HepG2 (cell line): ENCODE data around the gene ALKBH4. TPM values are rescaled to one million over a fixed set of nuclear protein-coding genes. Genes with fewer than 3 reads are reported as not detected.
A peak's percentile ranks its signal among the peaks of the same experiment; 100 is the strongest.

Experiments
- AGO2 ChIP-seq: fragments of 200-400 bp; formaldehyde crosslinking; optimal IDR thresholded peaks from 2 replicates; pipeline ENCODE3; 2017; ENCODE audit warnings: mild to moderate bottlenecking, low read depth, low read length, moderate library complexity
- ARNTL ChIP-seq: sonication (generic); formaldehyde crosslinking; IDR thresholded peaks from 2 replicates; pipeline ENCODE4 v1.4.0; 2020; ENCODE audit warnings: mild to moderate bottlenecking, missing genetic modification reagents
- MAZ ChIP-seq, 2 experiments: sonication (generic) in 1 of 2; formaldehyde crosslinking in 1 of 2; IDR thresholded peaks; 2 replicates each; pipeline versions ENCODE4 v1.5.0 to v1.6.1; 2012 to 2020; ENCODE audit warnings: low read depth in 2 of 2, mild to moderate bottlenecking in 2 of 2, borderline replicate concordance in 1 of 2, improper control_type of control experiment in 1 of 2, low read length in 1 of 2, missing genetic modification reagents in 1 of 2, moderate library complexity in 1 of 2
- PTBP1 ChIP-seq: fragments of 200-400 bp; formaldehyde crosslinking; IDR thresholded peaks from 2 replicates; pipeline ENCODE4 v1.6.1; 2018; ENCODE audit warnings: low read length, low read depth; ENCODE audit not compliant: poor library complexity, severe bottlenecking
- RAD21 ChIP-seq: fragments of 450-650 bp; formaldehyde crosslinking; IDR thresholded peaks from 2 replicates; pipeline ENCODE4 v1.5.0; 2020; ENCODE audit warnings: mild to moderate bottlenecking
- SAP130 ChIP-seq: IDR thresholded peaks from 2 replicates; pipeline ENCODE4 v1.6.1; 2016; ENCODE audit warnings: low read depth
- SETDB1 ChIP-seq: sonication (generic); formaldehyde crosslinking; IDR thresholded peaks from 2 replicates; pipeline ENCODE4 v1.5.1; 2020; ENCODE audit warnings: missing genetic modification reagents, mild to moderate bottlenecking, borderline replicate concordance
- TCF7L2 ChIP-seq: IDR thresholded peaks from 2 replicates; pipeline ENCODE4 v1.6.1; 2011; ENCODE audit warnings: mild to moderate bottlenecking, low read depth, low read length, moderate library complexity
- YEATS2 ChIP-seq: sonication (generic); formaldehyde crosslinking; IDR thresholded peaks from 2 replicates; pipeline ENCODE4 v1.4.0; 2020; ENCODE audit warnings: missing genetic modification reagents, borderline replicate concordance
- ZNF496 ChIP-seq: sonication (generic); formaldehyde crosslinking; IDR thresholded peaks from 2 replicates; pipeline ENCODE4 v1.8.1; 2023; ENCODE audit warnings: mild to moderate bottlenecking, moderate library complexity, missing genetic modification reagents; ENCODE audit not compliant: insufficient replicate concordance
- ZNF660 ChIP-seq: sonication (generic); formaldehyde crosslinking; IDR thresholded peaks from 2 replicates; pipeline ENCODE4 v1.5.1; 2020; ENCODE audit warnings: mild to moderate bottlenecking, low read depth, missing genetic modification reagents, borderline replicate concordance
- polyA plus RNA-seq, 8 experiments: library from polyadenylated mRNA; depleted of rRNA in 3 of 8; stranded (reverse) in 7 of 8; unstranded in 1 of 8; fragments of >200 nt; fragmentation: Illumina TruSeq in 4 of 8; extraction: Trizol in 4 of 8; gene quantifications; 2 replicates each; pipeline versions ENCODE4 v1.2.1 to v1.2.3, GENCODE V29; 2011 to 2016; ENCODE audit warnings: low read depth in 4 of 8, missing spikeins in 1 of 8, mixed read lengths in 1 of 8; ENCODE audit not compliant: insufficient read depth in 1 of 8
- total RNA-seq, 5 experiments: library from RNA; depleted of rRNA; stranded (reverse); fragments of >200 nt; fragmentation: Illumina TruSeq; extraction: Trizol; gene quantifications; 2 replicates each; pipeline ENCODE4 v1.2.3, GENCODE V29; 2016; ENCODE audit warnings: low read depth in 1 of 5
- TF ChIP-seq, protein P1 (sequence below), 2 experiments: sonication (generic) in 1 of 2; formaldehyde crosslinking in 1 of 2; IDR thresholded peaks; 2 replicates each; pipeline versions ENCODE4 v1.5.1 to v1.6.1; 2011 to 2020; ENCODE audit warnings: borderline replicate concordance in 1 of 2, low read depth in 1 of 2, low read length in 1 of 2, mild to moderate bottlenecking in 1 of 2, missing genetic modification reagents in 1 of 2, moderate library complexity in 1 of 2
- TF ChIP-seq, protein P2 (sequence below): sonication (generic); formaldehyde crosslinking; IDR thresholded peaks from 2 replicates; pipeline ENCODE4 v1.5.0; 2020; ENCODE audit warnings: mild to moderate bottlenecking, missing genetic modification reagents, borderline replicate concordance
- TF ChIP-seq, protein P3 (sequence below): sonication (generic); formaldehyde crosslinking; IDR thresholded peaks from 2 replicates; pipeline ENCODE4 v1.4.0; 2020; ENCODE audit warnings: missing genetic modification reagents

The ALKBH4 gene
- total and polyA plus RNA-seq, 2 of the 13 experiments (the other 11 are each of a cell fraction or from before 2014, with no cell fraction given), result 2.6 to 8.8 TPM

GRCh38 chr7:102433219-102434038, 31.2 kb downstream of the ALKBH4 start, which contains the start of gene ORAI2 (continued):
- TF ChIP-seq, protein P1, sequence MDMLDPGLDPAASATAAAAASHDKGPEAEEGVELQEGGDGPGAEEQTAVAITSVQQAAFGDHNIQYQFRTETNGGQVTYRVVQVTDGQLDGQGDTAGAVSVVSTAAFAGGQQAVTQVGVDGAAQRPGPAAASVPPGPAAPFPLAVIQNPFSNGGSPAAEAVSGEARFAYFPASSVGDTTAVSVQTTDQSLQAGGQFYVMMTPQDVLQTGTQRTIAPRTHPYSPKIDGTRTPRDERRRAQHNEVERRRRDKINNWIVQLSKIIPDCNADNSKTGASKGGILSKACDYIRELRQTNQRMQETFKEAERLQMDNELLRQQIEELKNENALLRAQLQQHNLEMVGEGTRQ (IDR thresholded peaks at IDR 0.05; ENCODE audit: low read depth, low read length), result peak; percentile 37; the same call in 1 of the 2 replicates
- TF ChIP-seq, protein P1 (CRISPR knock-in tag; IDR thresholded peaks at IDR 0.05; ENCODE audit: borderline replicate concordance), result no peak; the same call in 1 of the 2 replicates
- no peak for TF ChIP-seq PTBP1
- no peak for TF ChIP-seq ZNF496 (CRISPR knock-in tag)
- TF ChIP-seq RAD21, result no peak; the same call in 1 of the 2 replicates
- TF ChIP-seq, protein P2, sequence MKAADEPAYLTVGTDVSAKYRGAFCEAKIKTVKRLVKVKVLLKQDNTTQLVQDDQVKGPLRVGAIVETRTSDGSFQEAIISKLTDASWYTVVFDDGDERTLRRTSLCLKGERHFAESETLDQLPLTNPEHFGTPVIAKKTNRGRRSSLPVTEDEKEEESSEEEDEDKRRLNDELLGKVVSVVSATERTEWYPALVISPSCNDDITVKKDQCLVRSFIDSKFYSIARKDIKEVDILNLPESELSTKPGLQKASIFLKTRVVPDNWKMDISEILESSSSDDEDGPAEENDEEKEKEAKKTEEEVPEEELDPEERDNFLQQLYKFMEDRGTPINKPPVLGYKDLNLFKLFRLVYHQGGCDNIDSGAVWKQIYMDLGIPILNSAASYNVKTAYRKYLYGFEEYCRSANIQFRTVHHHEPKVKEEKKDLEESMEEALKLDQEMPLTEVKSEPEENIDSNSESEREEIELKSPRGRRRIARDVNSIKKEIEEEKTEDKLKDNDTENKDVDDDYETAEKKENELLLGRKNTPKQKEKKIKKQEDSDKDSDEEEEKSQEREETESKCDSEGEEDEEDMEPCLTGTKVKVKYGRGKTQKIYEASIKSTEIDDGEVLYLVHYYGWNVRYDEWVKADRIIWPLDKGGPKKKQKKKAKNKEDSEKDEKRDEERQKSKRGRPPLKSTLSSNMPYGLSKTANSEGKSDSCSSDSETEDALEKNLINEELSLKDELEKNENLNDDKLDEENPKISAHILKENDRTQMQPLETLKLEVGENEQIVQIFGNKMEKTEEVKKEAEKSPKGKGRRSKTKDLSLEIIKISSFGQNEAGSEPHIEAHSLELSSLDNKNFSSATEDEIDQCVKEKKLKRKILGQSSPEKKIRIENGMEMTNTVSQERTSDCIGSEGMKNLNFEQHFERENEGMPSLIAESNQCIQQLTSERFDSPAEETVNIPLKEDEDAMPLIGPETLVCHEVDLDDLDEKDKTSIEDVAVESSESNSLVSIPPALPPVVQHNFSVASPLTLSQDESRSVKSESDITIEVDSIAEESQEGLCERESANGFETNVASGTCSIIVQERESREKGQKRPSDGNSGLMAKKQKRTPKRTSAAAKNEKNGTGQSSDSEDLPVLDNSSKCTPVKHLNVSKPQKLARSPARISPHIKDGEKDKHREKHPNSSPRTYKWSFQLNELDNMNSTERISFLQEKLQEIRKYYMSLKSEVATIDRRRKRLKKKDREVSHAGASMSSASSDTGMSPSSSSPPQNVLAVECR (CRISPR knock-in tag), result peak; percentile 43; the same call in 1 of the 2 replicates
- TF ChIP-seq ARNTL (CRISPR knock-in tag), result no peak
- no peak for TF ChIP-seq YEATS2 (CRISPR knock-in tag)
- peak; percentile 36; the same call in 1 of the 2 replicates for TF ChIP-seq SAP130 (CRISPR knock-in tag)
- TF ChIP-seq AGO2, result no peak
- no peak for TF ChIP-seq SETDB1 (CRISPR knock-in tag)
- TF ChIP-seq MAZ (IDR thresholded peaks at IDR 0.05; ENCODE audit: borderline replicate concordance, low read depth, low read length), result no peak
- peak; percentile 45; the same call in 1 of the 2 replicates for TF ChIP-seq MAZ (CRISPR knock-in tag; IDR thresholded peaks at IDR 0.05; ENCODE audit: low read depth)
- TF ChIP-seq, protein P3, sequence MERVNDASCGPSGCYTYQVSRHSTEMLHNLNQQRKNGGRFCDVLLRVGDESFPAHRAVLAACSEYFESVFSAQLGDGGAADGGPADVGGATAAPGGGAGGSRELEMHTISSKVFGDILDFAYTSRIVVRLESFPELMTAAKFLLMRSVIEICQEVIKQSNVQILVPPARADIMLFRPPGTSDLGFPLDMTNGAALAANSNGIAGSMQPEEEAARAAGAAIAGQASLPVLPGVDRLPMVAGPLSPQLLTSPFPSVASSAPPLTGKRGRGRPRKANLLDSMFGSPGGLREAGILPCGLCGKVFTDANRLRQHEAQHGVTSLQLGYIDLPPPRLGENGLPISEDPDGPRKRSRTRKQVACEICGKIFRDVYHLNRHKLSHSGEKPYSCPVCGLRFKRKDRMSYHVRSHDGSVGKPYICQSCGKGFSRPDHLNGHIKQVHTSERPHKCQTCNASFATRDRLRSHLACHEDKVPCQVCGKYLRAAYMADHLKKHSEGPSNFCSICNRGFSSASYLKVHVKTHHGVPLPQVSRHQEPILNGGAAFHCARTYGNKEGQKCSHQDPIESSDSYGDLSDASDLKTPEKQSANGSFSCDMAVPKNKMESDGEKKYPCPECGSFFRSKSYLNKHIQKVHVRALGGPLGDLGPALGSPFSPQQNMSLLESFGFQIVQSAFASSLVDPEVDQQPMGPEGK (CRISPR knock-in tag), result peak; percentile 65
- no peak for TF ChIP-seq ZNF660 (CRISPR knock-in tag)
- TF ChIP-seq TCF7L2, result no peak
